Measurements from ENCODE around the gene ANHX. TPM values are rescaled to one million over a fixed set of nuclear protein-coding genes. Genes with fewer than 3 reads are reported as not detected.

Gene ANHX
- total and polyA plus RNA-seq, 9 donors = not detected

- no peak overlapping the region for H3K4me3 ChIP-seq (ENCODE audit: low read length)
- H3K27ac ChIP-seq (ENCODE audit: low read length) = no peak overlapping the region
- no peaks in the 10 kb centered on the region for H3K27me3 ChIP-seq (ENCODE audit: control insufficient read depth, insufficient read depth, low read length)
- H3K4me1 ChIP-seq (ENCODE audit: control insufficient read depth, insufficient read depth, low read length) = no peaks in the 10 kb centered on the region
- no peak for DNase-seq
- H3K36me3 ChIP-seq (ENCODE audit: control insufficient read depth, insufficient read depth, low read length) = no peaks in the 10 kb centered on the region
- peaks cover 76% of the 10 kb centered on the region for H3K9me3 ChIP-seq (replicated peaks; ENCODE audit: control insufficient read depth, low read depth, low read length)
- 78% methylated on average over 6 of the region's 6 CpGs for WGBS (ENCODE audit: insufficient coverage)
Measured at GRCh38 chr12:133233006-133233405, 2.7 kb downstream of the ANHX start.

GRCh38 chr12:133231001-133231400 is 4.7 kb downstream of the ANHX start:
- H3K9me3 ChIP-seq (replicated peaks; ENCODE audit: control insufficient read depth, low read depth, low read length) = peaks cover 86% of the 10 kb centered on the region
- H3K36me3 ChIP-seq (ENCODE audit: control insufficient read depth, insufficient read depth, low read length) = no peaks in the 10 kb centered on the region
- no peaks in the 10 kb centered on the region for H3K4me1 ChIP-seq (ENCODE audit: control insufficient read depth, insufficient read depth, low read length)
- no peaks in the 10 kb centered on the region for H3K27me3 ChIP-seq (ENCODE audit: control insufficient read depth, insufficient read depth, low read length)
- WGBS (ENCODE audit: insufficient coverage) = 89% methylated on average over 3 of the region's 3 CpGs
- no peak overlapping the region for H3K4me3 ChIP-seq (ENCODE audit: low read length)
- DNase-seq = no peak
- H3K27ac ChIP-seq (ENCODE audit: low read length) = no peak overlapping the region

GRCh38 chr12:133227281-133227852 is 8.3 kb downstream of the ANHX start:
- WGBS (ENCODE audit: insufficient coverage) = 75% methylated on average over 7 of the region's 7 CpGs
- no peak overlapping the region for H3K4me3 ChIP-seq (ENCODE audit: low read length)
- no peaks in the 10 kb centered on the region for H3K36me3 ChIP-seq (ENCODE audit: control insufficient read depth, insufficient read depth, low read length)
- no peaks in the 10 kb centered on the region for H3K4me1 ChIP-seq (ENCODE audit: control insufficient read depth, insufficient read depth, low read length)
- no peak overlapping the region for H3K27ac ChIP-seq (ENCODE audit: low read length)
- no peaks in the 10 kb centered on the region for H3K27me3 ChIP-seq (ENCODE audit: control insufficient read depth, insufficient read depth, low read length)
- no peak for DNase-seq
- H3K9me3 ChIP-seq (replicated peaks; ENCODE audit: control insufficient read depth, low read depth, low read length) = peaks cover 78% of the 10 kb centered on the region

- Histone ChIP-seq H3K27ac (ENCODE audit: low read length) (no peak overlapping the region), H3K27me3 (ENCODE audit: control insufficient read depth, insufficient read depth, low read length) (no peaks in the 10 kb centered on the region), H3K4me1 (ENCODE audit: control insufficient read depth, insufficient read depth, low read length) (no peaks in the 10 kb centered on the region), H3K9me3 (replicated peaks; ENCODE audit: control insufficient read depth, low read depth, low read length) (peaks cover 78% of the 10 kb centered on the region), H3K4me3 (ENCODE audit: low read length) (no peak overlapping the region), H3K36me3 (ENCODE audit: control insufficient read depth, insufficient read depth, low read length) (no peaks in the 10 kb centered on the region)
- no peak for DNase-seq
- 72% methylated on average over 6 of the region's 8 CpGs for WGBS (ENCODE audit: insufficient coverage)
Measured at GRCh38 chr12:133226690-133227089, 9.0 kb downstream of the ANHX start.

GRCh38 chr12:133225527-133225926 is 10.2 kb downstream of the ANHX start:
- WGBS (ENCODE audit: insufficient coverage) = 81% methylated on average over 3 of the region's 4 CpGs
- H3K36me3 ChIP-seq (ENCODE audit: control insufficient read depth, insufficient read depth, low read length) = no peaks in the 10 kb centered on the region

GRCh38 chr12:133222211-133222610 is 13.5 kb downstream of the ANHX start:
- Histone ChIP-seq H3K36me3 (ENCODE audit: control insufficient read depth, insufficient read depth, low read length) (no peaks in the 10 kb centered on the region), H3K27ac (ENCODE audit: low read length) (no peak overlapping the region), H3K4me3 (ENCODE audit: low read length) (no peak overlapping the region), H3K9me3 (replicated peaks; ENCODE audit: control insufficient read depth, low read depth, low read length) (peaks cover 82% of the 10 kb centered on the region), H3K4me1 (ENCODE audit: control insufficient read depth, insufficient read depth, low read length) (no peaks in the 10 kb centered on the region), H3K27me3 (ENCODE audit: control insufficient read depth, insufficient read depth, low read length) (no peaks in the 10 kb centered on the region)
- no peak for DNase-seq
- WGBS (ENCODE audit: insufficient coverage) = 77% methylated on average over 8 of the region's 10 CpGs

More at GRCh38 chr12:133225527-133225926, 10.2 kb downstream of the ANHX start:
- Histone ChIP-seq H3K27me3 (ENCODE audit: control insufficient read depth, insufficient read depth, low read length) (no peaks in the 10 kb centered on the region), H3K4me1 (ENCODE audit: control insufficient read depth, insufficient read depth, low read length) (no peaks in the 10 kb centered on the region), H3K4me3 (ENCODE audit: low read length) (no peak overlapping the region), H3K9me3 (replicated peaks; ENCODE audit: control insufficient read depth, low read depth, low read length) (peaks cover 78% of the 10 kb centered on the region), H3K27ac (ENCODE audit: low read length) (no peak overlapping the region)
- no peak for DNase-seq

- H3K9me3 ChIP-seq (replicated peaks; ENCODE audit: control insufficient read depth, low read depth, low read length) = peaks cover 83% of the 10 kb centered on the region
- no peaks in the 10 kb centered on the region for H3K27me3 ChIP-seq (ENCODE audit: control insufficient read depth, insufficient read depth, low read length)
- no peaks in the 10 kb centered on the region for H3K4me1 ChIP-seq (ENCODE audit: control insufficient read depth, insufficient read depth, low read length)
- 82% methylated on average over 16 of the region's 16 CpGs for WGBS (ENCODE audit: insufficient coverage)
- no peaks in the 10 kb centered on the region for H3K36me3 ChIP-seq (ENCODE audit: control insufficient read depth, insufficient read depth, low read length)
- H3K4me3 ChIP-seq (ENCODE audit: low read length) = no peak overlapping the region
- no peak overlapping the region for H3K27ac ChIP-seq (ENCODE audit: low read length)
- no peak for DNase-seq
Measured at GRCh38 chr12:133221241-133221640, 14.4 kb downstream of the ANHX start.

GRCh38 chr12:133220521-133220920 is 15.2 kb downstream of the ANHX start:
- DNase-seq = no peak
- Histone ChIP-seq H3K36me3 (ENCODE audit: control insufficient read depth, insufficient read depth, low read length) (no peaks in the 10 kb centered on the region), H3K27me3 (ENCODE audit: control insufficient read depth, insufficient read depth, low read length) (no peaks in the 10 kb centered on the region), H3K4me3 (ENCODE audit: low read length) (no peak overlapping the region), H3K9me3 (replicated peaks; ENCODE audit: control insufficient read depth, low read depth, low read length) (peaks cover 83% of the 10 kb centered on the region), H3K4me1 (ENCODE audit: control insufficient read depth, insufficient read depth, low read length) (no peaks in the 10 kb centered on the region), H3K27ac (ENCODE audit: low read length) (no peak overlapping the region)
- 64% methylated on average over 3 of the region's 6 CpGs for WGBS (ENCODE audit: insufficient coverage)

GRCh38 chr12:133217219-133217618 is 18.5 kb downstream of the ANHX start:
- Histone ChIP-seq H3K4me1 (ENCODE audit: control insufficient read depth, insufficient read depth, low read length) (no peaks in the 10 kb centered on the region), H3K27ac (ENCODE audit: low read length) (no peak overlapping the region), H3K9me3 (replicated peaks; ENCODE audit: control insufficient read depth, low read depth, low read length) (peaks cover 87% of the 10 kb centered on the region), H3K27me3 (ENCODE audit: control insufficient read depth, insufficient read depth, low read length) (no peaks in the 10 kb centered on the region), H3K36me3 (ENCODE audit: control insufficient read depth, insufficient read depth, low read length) (no peaks in the 10 kb centered on the region), H3K4me3 (ENCODE audit: low read length) (no peak overlapping the region)
- 51% methylated on average over 3 of the region's 3 CpGs for WGBS (ENCODE audit: insufficient coverage)
- no peak for DNase-seq

GRCh38 chr12:133215724-133216123 is 20.0 kb downstream of the ANHX start:
- Histone ChIP-seq H3K4me1 (ENCODE audit: control insufficient read depth, insufficient read depth, low read length) (no peaks in the 10 kb centered on the region), H3K36me3 (ENCODE audit: control insufficient read depth, insufficient read depth, low read length) (no peaks in the 10 kb centered on the region), H3K27me3 (ENCODE audit: control insufficient read depth, insufficient read depth, low read length) (no peaks in the 10 kb centered on the region), H3K27ac (ENCODE audit: low read length) (no peak overlapping the region), H3K4me3 (ENCODE audit: low read length) (no peak overlapping the region), H3K9me3 (replicated peaks; ENCODE audit: control insufficient read depth, low read depth, low read length) (peaks cover 84% of the 10 kb centered on the region)
- DNase-seq = no peak
- 74% methylated on average over 2 of the region's 3 CpGs for WGBS (ENCODE audit: insufficient coverage)

- Histone ChIP-seq H3K36me3 (ENCODE audit: control insufficient read depth, insufficient read depth, low read length) (peaks cover 18% of the 10 kb centered on the region), H3K27ac (ENCODE audit: low read length) (no peak overlapping the region), H3K4me1 (ENCODE audit: control insufficient read depth, insufficient read depth, low read length) (no peaks in the 10 kb centered on the region), H3K9me3 (replicated peaks; ENCODE audit: control insufficient read depth, low read depth, low read length) (peaks cover 85% of the 10 kb centered on the region), H3K27me3 (ENCODE audit: control insufficient read depth, insufficient read depth, low read length) (no peaks in the 10 kb centered on the region), H3K4me3 (ENCODE audit: low read length) (no peak overlapping the region)
- WGBS (ENCODE audit: insufficient coverage) = no CpG with 5 or more reads among the region's 2 CpGs
- DNase-seq = no peak
Measured at GRCh38 chr12:133206390-133206789, 29.3 kb downstream of the ANHX start.

Data from muscle of leg (tissue), 11 donors.